Fibroblast of mammary gland (primary cell): ENCODE data around the gene AFG1L.
"Not testable (repeated sequence)": the region's sequence is repeated elsewhere in the genome, so short reads cannot be mapped to it uniquely, and the experiment has no call there.

Experiments
- DNase-seq: peaks from one replicate; pipeline ENCODE4 v3.0.0-alpha.2; 2010; ENCODE audit warnings: low read depth
- H3K4me3 ChIP-seq: 2 replicates; pipeline ENCODE4 v1.5.1; 2011; ENCODE audit warnings: low read depth, mild to moderate bottlenecking, low read length, moderate library complexity; ENCODE audit not compliant: control insufficient read depth
- CTCF ChIP-seq: conservative IDR thresholded peaks from 2 replicates; pipeline ENCODE4 v1.5.1; 2011; ENCODE audit warnings: low read depth, low read length, inconsistent platforms; ENCODE audit not compliant: control insufficient read depth, insufficient read depth

The AFG1L gene

GRCh38 chr6:108557494-108558371 lies 262.9 kb downstream of the AFG1L start:
- no peak for TF ChIP-seq CTCF
- peak; percentile 57 for DNase-seq
- H3K4me3 ChIP-seq, result peak overlapping the region; percentile 90

GRCh38 chr6:108558372-108559096 lies 263.7 kb downstream of the AFG1L start:
- TF ChIP-seq CTCF, result no peak
- DNase-seq, result peak; percentile 99
- H3K4me3 ChIP-seq, result peak overlapping the region; percentile 90

GRCh38 chr6:108559097-108559883 lies 264.4 kb downstream of the AFG1L start:
- no peak for TF ChIP-seq CTCF
- peak; percentile 73 for DNase-seq
- H3K4me3 ChIP-seq, result peak overlapping the region; percentile 90

DNA sequence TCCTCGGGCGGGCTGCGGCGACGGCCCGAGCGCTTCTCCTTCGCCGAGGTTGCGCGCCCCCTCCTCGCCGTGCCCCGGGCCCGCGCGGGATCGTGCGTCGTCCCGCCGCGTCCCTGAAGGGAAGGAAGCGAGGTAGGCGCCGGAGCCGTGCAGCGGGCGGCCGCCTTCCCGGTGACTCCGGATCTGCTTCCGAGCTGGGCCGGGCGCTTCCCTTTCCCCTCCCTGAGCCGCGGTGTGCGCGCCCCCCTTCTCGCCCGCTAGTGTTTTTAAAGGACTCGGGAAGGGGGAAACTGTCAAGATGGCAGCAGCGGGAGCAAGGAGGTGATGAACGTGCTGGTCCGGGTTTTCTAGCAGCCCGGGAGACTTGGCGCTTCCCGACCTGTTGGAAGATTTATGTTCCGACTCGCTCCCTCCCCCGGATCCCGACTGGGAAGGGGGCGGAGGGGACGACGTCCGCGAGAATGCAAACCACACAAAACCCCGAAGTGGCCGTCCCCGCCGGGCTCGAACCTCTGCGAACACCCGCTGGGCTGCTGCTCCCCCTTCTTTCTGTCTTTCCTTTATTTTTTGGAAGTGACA lies 265.1 kb downstream of the AFG1L start:
- H3K4me3 ChIP-seq, result peak overlapping the region; percentile 75
- peak; percentile 80 for DNase-seq
- no peak for TF ChIP-seq CTCF

GRCh38 chr6:108560463-108561308 lies 265.8 kb downstream of the AFG1L start, which contains the start of gene FOXO3:
TSS of gene FOXO3 (plus strand) at chr6:108560917. CDS start at chr6:108561209, 292 bp downstream.
- TF ChIP-seq CTCF, result no peak
- peak within 1 kb of the TSS; percentile 92 for H3K4me3 ChIP-seq
- DNase-seq, result peak; percentile 77

DNA sequence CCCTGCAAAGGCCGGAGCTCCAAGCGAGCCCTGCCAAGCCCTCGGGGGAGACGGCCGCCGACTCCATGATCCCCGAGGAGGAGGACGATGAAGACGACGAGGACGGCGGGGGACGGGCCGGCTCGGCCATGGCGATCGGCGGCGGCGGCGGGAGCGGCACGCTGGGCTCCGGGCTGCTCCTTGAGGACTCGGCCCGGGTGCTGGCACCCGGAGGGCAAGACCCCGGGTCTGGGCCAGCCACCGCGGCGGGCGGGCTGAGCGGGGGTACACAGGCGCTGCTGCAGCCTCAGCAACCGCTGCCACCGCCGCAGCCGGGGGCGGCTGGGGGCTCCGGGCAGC lies 266.4 kb downstream of the AFG1L start:
- not testable (repeated sequence) for DNase-seq
- H3K4me3 ChIP-seq, result peak overlapping the region; percentile 92
